GM10248 (cell line): ENCODE measurements around the gene SNX14.

Source experiments
- CTCF ChIA-PET: fragments of 300-600 bp; sonication (Branson Sonifier 250); formaldehyde crosslinking; extraction: SDS; loops from one replicate; lab custom pipeline; 2021; ENCODE audit warnings: antibody characterized with exemption; lab: Yijun Ruan, JAX
- POLR2A ChIA-PET: fragments of 350-650 bp; sonication (Branson Sonifier 250); formaldehyde crosslinking; extraction: SDS; loops from one replicate; lab custom pipeline; 2020; ENCODE audit warnings: antibody characterized with exemption; lab: Yijun Ruan, JAX
- DNase-seq: peaks from one replicate; pipeline ENCODE4 v3.0.0; 2012; ENCODE audit errors: extremely low spot score
- CTCF ChIP-seq: IDR thresholded peaks from 2 replicates; pipeline ENCODE4 v1.5.1; 2012; ENCODE audit warnings: mild to moderate bottlenecking, low read depth; ENCODE audit errors: extremely low read depth, missing control alignments, control extremely low read depth

Gene SNX14

GRCh38 chr6:85516168-85516567 lies 77.5 kb downstream of the SNX14 start:
- no peak for TF ChIP-seq CTCF
- no peak for DNase-seq
- POLR2A ChIA-PET = no interaction called here
- CTCF ChIA-PET = interaction anchor here (0.9 to 1.9 kb wide), 3 partner anchors 12 to 33 kb away, joined by 3 to 6 read pairs (median 5); no protein-coding TSS in a partner anchor

GRCh38 chr6:85506441-85507093 lies 87.1 kb downstream of the SNX14 start:
- CTCF ChIA-PET = interaction anchor here (1.0 to 1.7 kb wide), 5 partner anchors 14 to 152 kb away, joined by 3 to 6 read pairs (median 5); no protein-coding TSS in a partner anchor
- POLR2A ChIA-PET = no interaction called here
- no peak for DNase-seq
- TF ChIP-seq CTCF = no peak

- POLR2A ChIA-PET = no interaction called here
- CTCF ChIA-PET = interaction anchor here (1.2 to 10.5 kb wide), 2 partner anchors 16 to 38 kb away, joined by 3 to 134 read pairs; no protein-coding TSS in a partner anchor
- no peak for TF ChIP-seq CTCF
- no peak for DNase-seq
Measured at GRCh38 chr6:85498596-85499258, 94.9 kb downstream of the SNX14 start.

GRCh38 chr6:85496856-85497255 lies 96.8 kb downstream of the SNX14 start:
- POLR2A ChIA-PET = no interaction called here

DNA sequence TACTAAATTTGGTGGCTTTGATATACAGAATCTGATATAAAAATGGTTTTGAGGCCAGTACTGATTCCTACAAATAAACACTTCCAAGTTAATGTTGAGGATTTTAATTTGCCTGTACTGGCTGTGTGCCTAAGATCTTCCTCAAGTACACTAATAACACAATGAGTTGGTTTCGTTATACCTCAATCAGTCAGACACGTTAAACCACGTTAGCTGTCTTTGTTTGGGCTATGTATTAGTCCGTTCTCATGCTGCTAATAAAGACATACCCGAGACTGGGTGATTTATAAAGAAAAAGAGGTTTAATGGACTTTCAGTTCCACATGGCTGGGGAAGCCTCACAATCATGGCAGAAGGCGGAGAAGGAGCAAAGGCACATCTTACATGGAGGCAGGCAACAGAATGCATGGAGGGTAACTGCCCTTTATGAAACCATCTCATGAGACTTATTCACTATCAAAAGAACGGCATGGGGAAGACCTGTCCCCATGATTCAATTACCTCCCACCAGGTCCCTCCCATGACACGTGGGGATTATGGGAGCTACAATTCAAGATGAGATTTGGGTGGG lies 97.6 kb downstream of the SNX14 start:
- CTCF ChIA-PET = interaction anchor here (1.0 to 10.5 kb wide), 5 partner anchors 13 to 197 kb away, joined by 3 to 134 read pairs (median 3); no protein-coding TSS in a partner anchor
- DNase-seq = no peak
- no peak for TF ChIP-seq CTCF
- POLR2A ChIA-PET = no interaction called here

More at GRCh38 chr6:85496856-85497255, 96.8 kb downstream of the SNX14 start:
- CTCF ChIA-PET = interaction anchor here (1.0 to 10.5 kb wide), 4 partner anchors 14 to 196 kb away, joined by 3 to 134 read pairs (median 3); no protein-coding TSS in a partner anchor
- TF ChIP-seq CTCF = no peak
- no peak for DNase-seq

DNA sequence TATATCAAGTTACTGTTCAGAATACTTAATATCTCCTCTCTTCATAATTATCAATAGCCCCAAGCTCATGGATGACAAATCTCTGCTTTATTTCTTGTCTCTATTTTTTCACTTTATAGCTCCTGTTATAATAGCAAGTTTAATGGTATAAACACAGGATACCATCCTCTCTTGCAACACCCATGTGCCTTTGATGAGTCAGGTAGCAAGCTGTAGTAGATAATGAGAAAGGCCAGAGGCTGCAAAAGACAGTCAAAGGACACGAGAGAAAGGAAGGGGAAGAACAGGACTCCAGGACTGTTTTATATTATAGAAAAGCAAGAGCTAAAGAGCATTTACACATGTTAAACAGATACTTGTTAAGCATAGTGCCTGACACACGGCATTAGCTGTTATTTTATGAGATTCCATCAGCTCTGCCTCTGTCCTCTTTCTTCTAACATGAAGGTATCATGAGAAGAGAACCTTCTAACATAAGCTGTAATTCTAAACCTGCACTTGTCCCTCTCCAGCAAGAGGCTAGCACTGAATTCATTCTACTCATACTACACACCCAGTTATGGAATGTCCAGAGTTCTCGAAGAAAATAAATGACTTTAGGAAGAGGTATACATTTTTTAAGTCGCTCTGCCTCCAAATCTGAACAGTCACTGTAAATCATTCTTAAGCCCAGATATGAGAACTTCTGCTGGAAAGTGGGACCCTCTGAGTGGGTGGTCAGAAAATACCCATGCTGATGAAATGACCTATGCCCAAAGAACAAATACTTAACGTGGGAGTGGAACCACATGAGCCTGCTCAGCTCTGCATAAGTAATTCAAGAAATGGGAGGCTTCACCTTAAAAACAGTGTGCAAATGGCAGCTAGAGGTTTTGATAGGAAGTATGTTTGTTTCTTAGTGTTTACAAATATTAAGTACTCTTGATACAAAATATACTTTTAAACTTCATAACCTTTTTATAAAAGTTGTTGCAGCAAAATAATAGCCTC lies 98.8 kb downstream of the SNX14 start:
- no peak for TF ChIP-seq CTCF
- ChIA-PET CTCF (interaction anchor here (0.8 to 10.5 kb wide), 6 partner anchors 12 to 140 kb away, joined by 3 to 134 read pairs (median 4); no protein-coding TSS in a partner anchor), POLR2A (no interaction called here)
- no peak for DNase-seq
